Measurements from ENCODE around the gene ZMAT5.

ZMAT5 gene

GRCh38 chr22:29729161-29729560, 37.6 kb downstream of the ZMAT5 start:
- H3K56ac ChIP-seq (ENCODE audit: low read length) = no peak overlapping the region
- no peak overlapping the region for H4K8ac ChIP-seq (ENCODE audit: low read depth, low read length)
- H3K18ac ChIP-seq (ENCODE audit: low read length) = no peak overlapping the region
- H3K79me1 ChIP-seq (ENCODE audit: low read length) = no peaks in the 10 kb centered on the region
- H3K4me2 ChIP-seq (ENCODE audit: low read length) = no peak overlapping the region
- H3K4me3 ChIP-seq (ENCODE audit: low read length) = no peak overlapping the region
- no peaks in the 10 kb centered on the region for H3K36me3 ChIP-seq (ENCODE audit: control insufficient read depth, insufficient read depth, low read length)
- no peak overlapping the region for H3K9ac ChIP-seq (ENCODE audit: low read length)
- H2BK15ac ChIP-seq (replicated peaks; ENCODE audit: low read depth) = no peak overlapping the region
- no peak overlapping the region for H3K23ac ChIP-seq (ENCODE audit: low read length)
- H2BK120ac ChIP-seq (ENCODE audit: low read depth, low read length) = no peak overlapping the region
- H3K4me1 ChIP-seq (ENCODE audit: control insufficient read depth, low read depth, low read length) = no peaks in the 10 kb centered on the region
- no peaks in the 10 kb centered on the region for H3K79me2 ChIP-seq (ENCODE audit: control insufficient read depth, insufficient read depth, low read length)
- H4K5ac ChIP-seq (ENCODE audit: low read length) = no peak overlapping the region
- no peak overlapping the region for H3K27ac ChIP-seq (ENCODE audit: low read depth, low read length)
- no peaks in the 10 kb centered on the region for H3K27me3 ChIP-seq (ENCODE audit: insufficient read depth, low read length, poor library complexity)
- H2BK5ac ChIP-seq (ENCODE audit: low read length) = no peak overlapping the region
- no peak overlapping the region for H3K4ac ChIP-seq (ENCODE audit: low read depth, low read length)
- H2AK5ac ChIP-seq (ENCODE audit: low read length) = no peak overlapping the region
- no peak for DNase-seq
- WGBS (ENCODE audit: extremely low coverage, insufficient coverage, low lambda C conversion rate) = no CpG with 5 or more reads among the region's 20 CpGs

- Histone ChIP-seq H2BK5ac (ENCODE audit: low read length) (no peak overlapping the region), H4K5ac (ENCODE audit: low read length) (no peak overlapping the region), H3K79me1 (ENCODE audit: low read length) (no peaks in the 10 kb centered on the region), H2BK120ac (ENCODE audit: low read depth, low read length) (no peak overlapping the region), H3K4ac (ENCODE audit: low read depth, low read length) (no peak overlapping the region), H3K4me3 (ENCODE audit: low read length) (no peak overlapping the region), H3K27me3 (ENCODE audit: insufficient read depth, low read length, poor library complexity) (no peaks in the 10 kb centered on the region), H3K36me3 (ENCODE audit: control insufficient read depth, insufficient read depth, low read length) (no peaks in the 10 kb centered on the region), H3K4me1 (ENCODE audit: control insufficient read depth, low read depth, low read length) (no peaks in the 10 kb centered on the region), H3K9ac (ENCODE audit: low read length) (no peak overlapping the region), H2AK5ac (ENCODE audit: low read length) (no peak overlapping the region), H3K27ac (ENCODE audit: low read depth, low read length) (no peak overlapping the region), H3K18ac (ENCODE audit: low read length) (no peak overlapping the region), H3K4me2 (ENCODE audit: low read length) (no peak overlapping the region), H3K23ac (ENCODE audit: low read length) (no peak overlapping the region), H2BK15ac (replicated peaks; ENCODE audit: low read depth) (no peak overlapping the region), H4K8ac (ENCODE audit: low read depth, low read length) (no peak overlapping the region), H3K79me2 (ENCODE audit: control insufficient read depth, insufficient read depth, low read length) (no peaks in the 10 kb centered on the region), H3K56ac (ENCODE audit: low read length) (no peak overlapping the region)
- no CpG with 5 or more reads among the region's 17 CpGs for WGBS (ENCODE audit: extremely low coverage, insufficient coverage, low lambda C conversion rate)
- DNase-seq = peak; percentile 84
Observed at GRCh38 chr22:29727131-29727523, 39.7 kb downstream of the ZMAT5 start.

GRCh38 chr22:29726512-29727130, 40.2 kb downstream of the ZMAT5 start:
- no peaks in the 10 kb centered on the region for H3K79me2 ChIP-seq (ENCODE audit: control insufficient read depth, insufficient read depth, low read length)
- no peak overlapping the region for H2AK5ac ChIP-seq (ENCODE audit: low read length)
- no peak overlapping the region for H2BK15ac ChIP-seq (replicated peaks; ENCODE audit: low read depth)
- no peaks in the 10 kb centered on the region for H3K4me1 ChIP-seq (ENCODE audit: control insufficient read depth, low read depth, low read length)
- no peak overlapping the region for H4K5ac ChIP-seq (ENCODE audit: low read length)
- H3K4me3 ChIP-seq (ENCODE audit: low read length) = no peak overlapping the region
- no peak overlapping the region for H3K9ac ChIP-seq (ENCODE audit: low read length)
- WGBS (ENCODE audit: extremely low coverage, insufficient coverage, low lambda C conversion rate) = no CpG with 5 or more reads among the region's 15 CpGs
- no peak overlapping the region for H3K56ac ChIP-seq (ENCODE audit: low read length)
- H3K18ac ChIP-seq (ENCODE audit: low read length) = no peak overlapping the region
- no peak overlapping the region for H3K23ac ChIP-seq (ENCODE audit: low read length)
- H3K4me2 ChIP-seq (ENCODE audit: low read length) = no peak overlapping the region
- H3K36me3 ChIP-seq (ENCODE audit: control insufficient read depth, insufficient read depth, low read length) = no peaks in the 10 kb centered on the region
- H3K4ac ChIP-seq (ENCODE audit: low read depth, low read length) = no peak overlapping the region
- H3K27ac ChIP-seq (ENCODE audit: low read depth, low read length) = no peak overlapping the region
- no peaks in the 10 kb centered on the region for H3K27me3 ChIP-seq (ENCODE audit: insufficient read depth, low read length, poor library complexity)
- H2BK120ac ChIP-seq (ENCODE audit: low read depth, low read length) = no peak overlapping the region
- no peak overlapping the region for H4K8ac ChIP-seq (ENCODE audit: low read depth, low read length)
- DNase-seq = no peak
- H3K79me1 ChIP-seq (ENCODE audit: low read length) = no peaks in the 10 kb centered on the region
- no peak overlapping the region for H2BK5ac ChIP-seq (ENCODE audit: low read length)

GRCh38 chr22:29726106-29726505, 40.7 kb downstream of the ZMAT5 start:
- Histone ChIP-seq H4K5ac (ENCODE audit: low read length) (no peak overlapping the region), H3K4me2 (ENCODE audit: low read length) (no peak overlapping the region), H3K9ac (ENCODE audit: low read length) (no peak overlapping the region), H3K4me3 (ENCODE audit: low read length) (no peak overlapping the region), H3K79me1 (ENCODE audit: low read length) (no peaks in the 10 kb centered on the region), H3K18ac (ENCODE audit: low read length) (no peak overlapping the region), H2BK15ac (replicated peaks; ENCODE audit: low read depth) (no peak overlapping the region), H2BK5ac (ENCODE audit: low read length) (no peak overlapping the region), H3K4me1 (ENCODE audit: control insufficient read depth, low read depth, low read length) (no peaks in the 10 kb centered on the region), H3K27ac (ENCODE audit: low read depth, low read length) (no peak overlapping the region), H3K79me2 (ENCODE audit: control insufficient read depth, insufficient read depth, low read length) (no peaks in the 10 kb centered on the region), H3K27me3 (ENCODE audit: insufficient read depth, low read length, poor library complexity) (peaks cover 4% of the 10 kb centered on the region), H3K36me3 (ENCODE audit: control insufficient read depth, insufficient read depth, low read length) (no peaks in the 10 kb centered on the region), H2AK5ac (ENCODE audit: low read length) (no peak overlapping the region), H2BK120ac (ENCODE audit: low read depth, low read length) (no peak overlapping the region), H3K56ac (ENCODE audit: low read length) (no peak overlapping the region), H3K23ac (ENCODE audit: low read length) (no peak overlapping the region), H3K4ac (ENCODE audit: low read depth, low read length) (no peak overlapping the region), H4K8ac (ENCODE audit: low read depth, low read length) (no peak overlapping the region)
- no CpG with 5 or more reads among the region's 7 CpGs for WGBS (ENCODE audit: extremely low coverage, insufficient coverage, low lambda C conversion rate)
- DNase-seq = no peak

- no peak overlapping the region for H3K4ac ChIP-seq (ENCODE audit: low read depth, low read length)
- H4K5ac ChIP-seq (ENCODE audit: low read length) = no peak overlapping the region
- H3K27me3 ChIP-seq (ENCODE audit: insufficient read depth, low read length, poor library complexity) = peaks cover 13% of the 10 kb centered on the region
- no peaks in the 10 kb centered on the region for H3K4me1 ChIP-seq (ENCODE audit: control insufficient read depth, low read depth, low read length)
- no peak for DNase-seq
- no peak overlapping the region for H3K18ac ChIP-seq (ENCODE audit: low read length)
- no peak overlapping the region for H4K8ac ChIP-seq (ENCODE audit: low read depth, low read length)
- no peak overlapping the region for H2AK5ac ChIP-seq (ENCODE audit: low read length)
- no peak overlapping the region for H3K27ac ChIP-seq (ENCODE audit: low read depth, low read length)
- H3K9ac ChIP-seq (ENCODE audit: low read length) = no peak overlapping the region
- H2BK120ac ChIP-seq (ENCODE audit: low read depth, low read length) = no peak overlapping the region
- H3K79me1 ChIP-seq (ENCODE audit: low read length) = no peaks in the 10 kb centered on the region
- no peaks in the 10 kb centered on the region for H3K79me2 ChIP-seq (ENCODE audit: control insufficient read depth, insufficient read depth, low read length)
- no peak overlapping the region for H3K23ac ChIP-seq (ENCODE audit: low read length)
- H3K36me3 ChIP-seq (ENCODE audit: control insufficient read depth, insufficient read depth, low read length) = no peaks in the 10 kb centered on the region
- no peak overlapping the region for H2BK15ac ChIP-seq (replicated peaks; ENCODE audit: low read depth)
- no peak overlapping the region for H2BK5ac ChIP-seq (ENCODE audit: low read length)
- no peak overlapping the region for H3K4me2 ChIP-seq (ENCODE audit: low read length)
- H3K4me3 ChIP-seq (ENCODE audit: low read length) = no peak overlapping the region
- WGBS (ENCODE audit: extremely low coverage, insufficient coverage, low lambda C conversion rate) = no CpG with 5 or more reads among the region's 8 CpGs
- no peak overlapping the region for H3K56ac ChIP-seq (ENCODE audit: low read length)
Observed at GRCh38 chr22:29724843-29725242, 42.0 kb downstream of the ZMAT5 start.

GRCh38 chr22:29723766-29724165, 43.0 kb downstream of the ZMAT5 start:
- Histone ChIP-seq H3K4me1 (ENCODE audit: control insufficient read depth, low read depth, low read length) (no peaks in the 10 kb centered on the region), H3K79me1 (ENCODE audit: low read length) (no peaks in the 10 kb centered on the region), H2BK15ac (replicated peaks; ENCODE audit: low read depth) (no peak overlapping the region), H3K27ac (ENCODE audit: low read depth, low read length) (no peak overlapping the region), H3K18ac (ENCODE audit: low read length) (no peak overlapping the region), H2BK5ac (ENCODE audit: low read length) (no peak overlapping the region), H3K4ac (ENCODE audit: low read depth, low read length) (no peak overlapping the region), H3K36me3 (ENCODE audit: control insufficient read depth, insufficient read depth, low read length) (no peaks in the 10 kb centered on the region), H2AK5ac (ENCODE audit: low read length) (no peak overlapping the region), H3K4me3 (ENCODE audit: low read length) (no peak overlapping the region), H3K23ac (ENCODE audit: low read length) (no peak overlapping the region), H4K8ac (ENCODE audit: low read depth, low read length) (no peak overlapping the region), H3K27me3 (ENCODE audit: insufficient read depth, low read length, poor library complexity) (peaks cover 22% of the 10 kb centered on the region), H4K5ac (ENCODE audit: low read length) (no peak overlapping the region), H3K56ac (ENCODE audit: low read length) (no peak overlapping the region), H2BK120ac (ENCODE audit: low read depth, low read length) (no peak overlapping the region), H3K9ac (ENCODE audit: low read length) (no peak overlapping the region), H3K79me2 (ENCODE audit: control insufficient read depth, insufficient read depth, low read length) (no peaks in the 10 kb centered on the region), H3K4me2 (ENCODE audit: low read length) (no peak overlapping the region)
- no CpG with 5 or more reads among the region's 10 CpGs for WGBS (ENCODE audit: extremely low coverage, insufficient coverage, low lambda C conversion rate)
- no peak for DNase-seq
